AG04450 (cell line): ENCODE data around the gene ASXL3. TPM values are rescaled to one million over a fixed set of nuclear protein-coding genes. Genes with fewer than 3 reads are reported as not detected.

Experiments
- CTCF ChIA-PET: fragments of 300-600, 350-600 bp; formaldehyde crosslinking; extraction: SDS; loops from one replicate; lab custom pipeline; 2022; ENCODE audit warnings: antibody characterized with exemption, inconsistent platforms; lab: Charles Lee
- POLR2A ChIA-PET: fragments of 350-600 bp; formaldehyde crosslinking; extraction: SDS; loops from one replicate; lab custom pipeline; 2021; ENCODE audit warnings: antibody characterized with exemption, inconsistent platforms; lab: Yijun Ruan, JAX
- DNase-seq: peaks from one replicate; pipeline ENCODE4 v3.0.0-alpha.2; 2011; ENCODE audit warnings: low read depth, low spot score
- H3K27ac ChIP-seq: one replicate; pipeline ENCODE4 v1.5.1; 2012; ENCODE audit warnings: low read depth, low read length, control low read depth
- H3K27me3 ChIP-seq: one replicate; pipeline ENCODE4 v1.6.0; 2012; ENCODE audit warnings: low read length; ENCODE audit not compliant: control insufficient read depth, insufficient read depth
- H3K4me3 ChIP-seq: 2 replicates; pipeline ENCODE4 v1.5.1; 2011; ENCODE audit warnings: mild to moderate bottlenecking, low read depth, low read length, control low read depth
- H3K9me3 ChIP-seq: 2 replicates; pipeline ENCODE4 v1.5.1; 2012; ENCODE audit warnings: low read length; ENCODE audit not compliant: control insufficient read depth, insufficient read depth
- CTCF ChIP-seq: IDR thresholded peaks from 2 replicates; pipeline ENCODE4 v1.5.1; 2011; ENCODE audit warnings: low read depth, low read length, control low read depth, inconsistent platforms
- polyA plus RNA-seq: library from polyadenylated mRNA; depleted of rRNA; stranded (reverse); fragments of >200 nt; gene quantifications from 2 replicates; pipeline ENCODE4 v1.2.3, GENCODE V29; 2011

The ASXL3 gene
- polyA plus RNA-seq, 1 experiment, result 0.19 TPM

GRCh38 chr18:33665187-33665586 lies 87.2 kb downstream of the ASXL3 start:
- POLR2A ChIA-PET, result no interaction called here
- Histone ChIP-seq H3K4me3 (no peak overlapping the region), H3K27me3 (no peaks in the 10 kb centered on the region), H3K9me3 (no peaks in the 10 kb centered on the region), H3K27ac (no peak overlapping the region)
- no peak for TF ChIP-seq CTCF
- CTCF ChIA-PET, result no interaction called here
- no peak for DNase-seq

GRCh38 chr18:33665641-33666040 lies 87.6 kb downstream of the ASXL3 start:
- CTCF ChIA-PET, result no interaction called here
- POLR2A ChIA-PET, result no interaction called here
- Histone ChIP-seq H3K27ac (no peak overlapping the region), H3K9me3 (no peaks in the 10 kb centered on the region), H3K4me3 (no peak overlapping the region), H3K27me3 (no peaks in the 10 kb centered on the region)
- no peak for DNase-seq
- TF ChIP-seq CTCF, result no peak

GRCh38 chr18:33666915-33667314 lies 88.9 kb downstream of the ASXL3 start:
- no peak for DNase-seq
- H3K27ac ChIP-seq, result no peak overlapping the region
- CTCF ChIA-PET, result interaction anchor here (0.6 kb wide), 1 partner anchor 221 kb away, joined by 3 read pairs; no protein-coding TSS in a partner anchor
- POLR2A ChIA-PET, result no interaction called here
- no peaks in the 10 kb centered on the region for H3K9me3 ChIP-seq
- no peaks in the 10 kb centered on the region for H3K27me3 ChIP-seq
- no peak overlapping the region for H3K4me3 ChIP-seq
- TF ChIP-seq CTCF, result no peak

- POLR2A ChIA-PET, result no interaction called here
- Histone ChIP-seq H3K27me3 (no peaks in the 10 kb centered on the region), H3K9me3 (no peaks in the 10 kb centered on the region), H3K4me3 (no peak overlapping the region), H3K27ac (no peak overlapping the region)
- DNase-seq, result no peak
- CTCF ChIA-PET, result no interaction called here
- TF ChIP-seq CTCF, result no peak
Measured at GRCh38 chr18:33669589-33669988, 91.6 kb downstream of the ASXL3 start.

- Histone ChIP-seq H3K9me3 (no peaks in the 10 kb centered on the region), H3K27ac (no peak overlapping the region), H3K27me3 (no peaks in the 10 kb centered on the region), H3K4me3 (no peak overlapping the region)
- DNase-seq, result no peak
- POLR2A ChIA-PET, result no interaction called here
- no peak for TF ChIP-seq CTCF
- CTCF ChIA-PET, result no interaction called here
Measured at GRCh38 chr18:33670029-33670428, 92.0 kb downstream of the ASXL3 start.
